GM10248 (cell line): ENCODE results near the gene NEU2.

Experiments
- CTCF ChIA-PET: fragments of 300-600 bp; sonication (Branson Sonifier 250); formaldehyde crosslinking; extraction: SDS; loops from one replicate; lab custom pipeline; 2021; ENCODE audit warnings: antibody characterized with exemption; lab: Yijun Ruan, JAX
- POLR2A ChIA-PET: fragments of 350-650 bp; sonication (Branson Sonifier 250); formaldehyde crosslinking; extraction: SDS; loops from one replicate; lab custom pipeline; 2020; ENCODE audit warnings: antibody characterized with exemption; lab: Yijun Ruan, JAX
- DNase-seq: peaks from one replicate; pipeline ENCODE4 v3.0.0; 2012; ENCODE audit errors: extremely low spot score
- CTCF ChIP-seq: IDR thresholded peaks from 2 replicates; pipeline ENCODE4 v1.5.1; 2012; ENCODE audit warnings: mild to moderate bottlenecking, low read depth; ENCODE audit errors: extremely low read depth, missing control alignments, control extremely low read depth

NEU2 gene

DNA sequence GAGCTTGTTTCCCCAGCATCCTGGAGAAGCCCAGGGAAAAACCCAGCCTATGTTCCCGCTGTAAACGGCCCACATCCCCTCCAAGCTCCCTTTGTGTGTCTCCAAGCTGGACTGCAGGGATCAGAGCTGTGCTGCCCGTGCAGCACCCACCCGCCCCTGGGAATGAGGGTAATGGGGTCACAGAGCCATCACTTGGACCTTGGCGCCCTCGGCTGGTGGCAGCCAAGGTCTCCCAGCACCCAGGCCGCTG lies 27.0 kb downstream of the NEU2 start:
- no peak for DNase-seq
- peak; percentile 64 for TF ChIP-seq CTCF
- ChIA-PET CTCF (interaction anchor here (0.6 to 4.7 kb wide), 11 partner anchors 12 to 192 kb away, joined by 3 to 55 read pairs (median 5); partner anchors contain the start of gene ATG16L1), POLR2A (interaction anchor here (2.9 to 3.9 kb wide), 2 partner anchors 16 to 24 kb away, joined by 11 to 28 read pairs; no protein-coding TSS in a partner anchor)

GRCh38 chr2:233059797-233060500 lies 27.5 kb downstream of the NEU2 start, which contains the start of gene INPP5D:
Gene INPP5D (plus strand): TSS chr2:233060342. CDS start chr2:233060479, 137 bp downstream.
- ChIA-PET POLR2A (interaction anchor here (0.8 to 3.9 kb wide), 4 partner anchors 10 to 41 kb away, joined by 4 to 28 read pairs (median 8); no protein-coding TSS in a partner anchor), CTCF (interaction anchor here (1.0 to 4.7 kb wide), 24 partner anchors 8 to 298 kb away, joined by 3 to 55 read pairs (median 6); partner anchors contain the start of gene ATG16L1)
- no peak for TF ChIP-seq CTCF
- DNase-seq, result peak; percentile 86

GRCh38 chr2:233060501-233060979 lies 28.1 kb downstream of the NEU2 start:
- ChIA-PET POLR2A (interaction anchor here (0.7 to 3.9 kb wide), 6 partner anchors 10 to 40 kb away, joined by 4 to 28 read pairs (median 4); no protein-coding TSS in a partner anchor), CTCF (interaction anchor here (1.0 to 4.7 kb wide), 29 partner anchors 8 to 298 kb away, joined by 3 to 55 read pairs (median 5); partner anchors contain the start of gene ATG16L1)
- no peak for DNase-seq
- TF ChIP-seq CTCF, result no peak

DNA sequence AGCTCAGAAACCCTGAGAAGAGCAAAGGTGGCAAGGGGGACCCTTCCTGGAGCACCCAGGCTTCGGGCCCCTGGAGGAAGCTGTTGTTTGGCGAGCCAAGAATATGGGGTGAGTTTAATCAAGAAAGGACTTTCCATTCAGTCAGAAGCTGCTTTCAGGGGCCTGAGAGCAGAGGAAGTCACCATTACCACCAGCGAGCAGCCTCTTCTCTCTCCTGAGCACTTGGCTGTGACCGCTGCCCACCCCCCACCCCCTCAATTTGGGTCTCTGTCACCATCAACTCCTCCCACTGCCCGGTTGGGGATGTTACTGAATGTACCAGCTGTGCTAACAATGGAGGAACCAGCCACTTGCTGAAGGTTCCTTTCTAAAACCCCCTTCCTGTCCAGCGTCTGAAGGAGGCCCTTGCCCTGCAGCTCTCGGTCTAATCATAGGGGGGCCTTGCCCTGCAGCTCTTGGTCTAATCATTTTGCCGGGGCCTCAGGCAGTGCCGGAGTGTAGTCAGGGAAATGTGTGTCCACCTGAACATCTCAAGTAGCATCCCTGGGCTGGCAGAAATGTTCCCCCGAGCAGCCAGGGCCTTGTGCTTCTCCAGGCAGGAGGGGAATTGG lies 28.6 kb downstream of the NEU2 start:
- no peak for TF ChIP-seq CTCF
- ChIA-PET CTCF (interaction anchor here (0.9 to 4.7 kb wide), 31 partner anchors 9 to 299 kb away, joined by 3 to 55 read pairs (median 5); partner anchors contain the start of genes ATG16L1 and DGKD), POLR2A (interaction anchor here (0.6 to 3.9 kb wide), 7 partner anchors 9 to 349 kb away, joined by 3 to 28 read pairs (median 4); no protein-coding TSS in a partner anchor)
- DNase-seq, result peak; percentile 81

- DNase-seq, result peak; percentile 71
- POLR2A ChIA-PET, result interaction anchor here (0.6 to 3.9 kb wide), 4 partner anchors 14 to 348 kb away, joined by 3 to 28 read pairs (median 8); no protein-coding TSS in a partner anchor
- CTCF ChIA-PET, result interaction anchor here (0.9 to 4.7 kb wide), 27 partner anchors 9 to 299 kb away, joined by 3 to 55 read pairs (median 5); partner anchors contain the start of genes ATG16L1 and DGKD
- peak; percentile 44 for TF ChIP-seq CTCF
Observed at GRCh38 chr2:233061591-233062450, 29.3 kb downstream of the NEU2 start.
